ENCODE data around the gene DOK5. TPM values are rescaled to one million over a fixed set of nuclear protein-coding genes. Genes with fewer than 3 reads are reported as not detected.

DOK5 gene
- total RNA-seq, 2 donors from 2014 or later, result 0.99 to 1.2 TPM

DNA sequence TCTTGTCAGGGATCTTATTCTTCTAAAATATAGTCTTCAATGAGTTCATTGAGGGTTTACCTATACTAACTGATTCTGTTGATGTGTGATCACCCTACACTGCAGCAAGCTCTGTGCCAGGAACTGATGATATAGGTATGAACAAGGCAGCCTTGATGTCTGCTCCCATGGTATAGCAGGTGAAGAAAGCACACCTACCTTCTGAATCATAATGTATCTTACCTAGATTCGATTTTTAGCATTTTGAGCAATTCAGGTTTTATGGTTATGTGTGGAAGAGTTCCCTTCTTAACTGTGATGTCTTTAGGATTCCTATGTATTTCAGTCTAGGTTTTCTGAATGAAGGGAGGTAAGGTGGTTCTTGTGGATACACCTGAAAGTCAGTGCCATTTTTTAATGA, 223.0 kb downstream of the DOK5 start:
- H3K27ac Mint-ChIP-seq, result no peak overlapping the region
- ATAC-seq (replicated peaks in 1 of 2) (no peak), DNase-seq (no peak)
- H3K4me3 Mint-ChIP-seq, result no peak overlapping the region
- no peaks in the 10 kb centered on the region for H3K27me3 Mint-ChIP-seq (ENCODE audit: low read depth)
- H3K9me3 Mint-ChIP-seq, result peaks cover 0 to 3% of the 10 kb centered on the region in 2 donors
- no peaks in the 10 kb centered on the region for H3K4me1 Mint-ChIP-seq (ENCODE audit: low read depth)
- no peaks in the 10 kb centered on the region for H3K36me3 Mint-ChIP-seq (ENCODE audit: insufficient read depth in 2 of 2)

Data from activated T-cell treated with anti-CD3 and anti-CD28 coated beads, Interleukin-2, amount 50 U/mL, for 72 hours (primary cell).